ENCODE results near the gene KIR2DL3. TPM values are rescaled to one million over a fixed set of nuclear protein-coding genes. Genes with fewer than 3 reads are reported as not detected.
"Not testable (repeated sequence)": the region's sequence is repeated elsewhere in the genome, so short reads cannot be mapped to it uniquely, and the experiment has no call there.

KIR2DL3 gene
- total and polyA plus RNA-seq, 8 donors = not detected

DNA sequence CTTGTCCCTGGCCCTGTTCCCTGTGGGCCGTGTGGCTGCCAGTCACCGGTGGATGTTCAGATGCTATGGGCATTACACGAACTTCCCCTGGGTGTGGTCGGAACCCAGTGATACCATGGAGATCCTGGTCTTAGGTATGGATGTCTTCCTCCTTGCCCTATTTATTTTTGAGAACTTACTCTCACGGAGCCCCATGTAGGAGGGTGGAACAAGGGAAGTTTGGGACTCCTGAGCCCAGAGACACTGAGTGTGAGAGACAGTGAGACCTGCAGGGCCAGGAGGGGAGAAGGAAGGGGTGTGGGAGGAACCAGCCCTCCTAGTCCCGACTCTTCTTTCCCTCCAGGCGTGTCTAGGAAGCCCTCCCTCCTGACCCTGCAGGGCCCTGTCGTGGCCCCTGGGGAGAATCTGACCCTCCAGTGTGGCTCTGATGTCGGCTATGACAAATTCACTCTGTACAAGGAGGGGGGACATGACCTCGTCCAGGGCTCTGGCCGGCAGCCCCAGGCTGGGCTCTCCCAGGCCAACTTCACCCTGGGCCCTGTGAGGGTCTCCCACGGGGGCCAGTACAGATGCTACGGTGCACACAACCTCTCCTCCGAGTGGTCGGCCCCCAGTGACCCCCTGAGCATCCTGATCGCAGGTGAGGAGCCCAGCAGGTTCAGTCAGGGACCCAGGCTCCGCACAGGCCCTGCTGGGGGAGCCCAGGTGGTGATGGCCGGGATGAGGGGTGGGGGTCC, 28.9 kb upstream of the KIR2DL3 start:
- Histone ChIP-seq H3K4me1 (no peaks in the 10 kb centered on the region), H3K27ac (no peak overlapping the region), H3K36me3 (no peaks in the 10 kb centered on the region), H3K9me3 (no peaks in the 10 kb centered on the region), H3K27me3 (no peaks in the 10 kb centered on the region), H3K4me3 (no peak overlapping the region)
- intact Hi-C loops (cut with DNase I) = no loop called here
- FAIRE-seq (no peak), ATAC-seq (no peak), DNase-seq (no peak)
- TF ChIP-seq, protein P1, sequence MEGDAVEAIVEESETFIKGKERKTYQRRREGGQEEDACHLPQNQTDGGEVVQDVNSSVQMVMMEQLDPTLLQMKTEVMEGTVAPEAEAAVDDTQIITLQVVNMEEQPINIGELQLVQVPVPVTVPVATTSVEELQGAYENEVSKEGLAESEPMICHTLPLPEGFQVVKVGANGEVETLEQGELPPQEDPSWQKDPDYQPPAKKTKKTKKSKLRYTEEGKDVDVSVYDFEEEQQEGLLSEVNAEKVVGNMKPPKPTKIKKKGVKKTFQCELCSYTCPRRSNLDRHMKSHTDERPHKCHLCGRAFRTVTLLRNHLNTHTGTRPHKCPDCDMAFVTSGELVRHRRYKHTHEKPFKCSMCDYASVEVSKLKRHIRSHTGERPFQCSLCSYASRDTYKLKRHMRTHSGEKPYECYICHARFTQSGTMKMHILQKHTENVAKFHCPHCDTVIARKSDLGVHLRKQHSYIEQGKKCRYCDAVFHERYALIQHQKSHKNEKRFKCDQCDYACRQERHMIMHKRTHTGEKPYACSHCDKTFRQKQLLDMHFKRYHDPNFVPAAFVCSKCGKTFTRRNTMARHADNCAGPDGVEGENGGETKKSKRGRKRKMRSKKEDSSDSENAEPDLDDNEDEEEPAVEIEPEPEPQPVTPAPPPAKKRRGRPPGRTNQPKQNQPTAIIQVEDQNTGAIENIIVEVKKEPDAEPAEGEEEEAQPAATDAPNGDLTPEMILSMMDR (IDR thresholded peaks at IDR 0.05) = no peak
- 39 to 50% methylated on average over 14 to 18 of the region's 18 CpGs for WGBS, 2 donors

DNA sequence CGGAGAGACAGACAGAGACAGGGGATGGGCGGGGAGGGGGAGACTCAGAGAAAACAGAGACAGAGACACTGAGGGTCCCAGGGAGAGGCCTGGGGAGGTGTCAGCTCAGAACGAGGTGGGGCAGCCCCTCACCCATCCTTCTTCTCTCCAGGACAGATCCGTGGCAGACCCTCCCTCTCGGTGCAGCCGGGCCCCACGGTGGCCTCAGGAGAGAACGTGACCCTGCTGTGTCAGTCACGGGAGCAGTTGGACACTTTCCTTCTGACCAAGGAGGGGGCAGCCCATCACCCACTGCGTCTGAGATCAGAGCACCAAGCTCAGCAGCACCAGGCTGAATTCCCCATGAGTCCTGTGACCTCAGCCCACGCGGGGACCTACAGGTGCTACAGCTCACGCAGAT, 28.4 kb upstream of the KIR2DL3 start:
- H3K27me3 ChIP-seq; intact Hi-C loops (cut with DNase I); H3K27ac ChIP-seq; FAIRE-seq; DNase-seq; ATAC-seq; H3K9me3 ChIP-seq; H3K36me3 ChIP-seq; H3K4me1 ChIP-seq; H3K4me3 ChIP-seq: not testable (repeated sequence)
- 39 to 46% methylated on average over 11 of the region's 13 CpGs for WGBS, 2 donors

DNA sequence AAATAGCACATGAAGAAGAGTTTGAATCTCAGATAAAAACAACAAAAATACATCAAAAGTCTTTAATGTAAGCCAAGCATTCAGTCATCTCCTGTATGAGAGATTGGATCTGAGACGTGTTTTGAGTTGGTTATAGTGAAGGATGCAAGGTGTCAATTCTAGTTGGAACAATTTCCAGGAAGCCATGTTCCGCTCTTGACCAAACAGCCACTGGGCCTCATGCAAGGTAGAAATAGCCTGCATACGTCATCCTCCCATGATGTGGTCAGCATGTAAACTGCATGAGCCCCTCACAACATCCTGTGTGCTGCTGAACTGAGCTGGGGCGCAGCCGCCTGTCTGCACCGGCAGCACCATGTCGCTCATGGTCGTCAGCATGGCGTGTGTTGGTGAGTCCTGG, 14.2 kb upstream of the KIR2DL3 start, which contains the start of gene KIR3DL3:
Gene KIR3DL3 (plus strand): TSS at position 301 of the 400 bp plus-strand sequence. CDS start 55 bp downstream, at position 356.
- Histone ChIP-seq H3K9me3 (no peaks in the 10 kb centered on the region), H3K27ac (no peak within 1 kb of the TSS), H3K27me3 (no peaks in the 10 kb centered on the region), H3K4me3 (no peak within 1 kb of the TSS), H3K36me3 (no peaks in the 10 kb centered on the region), H3K4me1 (no peaks in the 10 kb centered on the region)
- no peak for FAIRE-seq
- intact Hi-C loops (cut with DNase I) = no loop called here
- 77 to 82% methylated on average over 9 of the region's 9 CpGs for WGBS, 2 donors
- ATAC-seq = no peak
- TF ChIP-seq, protein P1 (IDR thresholded peaks at IDR 0.05) = no peak
- DNase-seq = no peak

DNA sequence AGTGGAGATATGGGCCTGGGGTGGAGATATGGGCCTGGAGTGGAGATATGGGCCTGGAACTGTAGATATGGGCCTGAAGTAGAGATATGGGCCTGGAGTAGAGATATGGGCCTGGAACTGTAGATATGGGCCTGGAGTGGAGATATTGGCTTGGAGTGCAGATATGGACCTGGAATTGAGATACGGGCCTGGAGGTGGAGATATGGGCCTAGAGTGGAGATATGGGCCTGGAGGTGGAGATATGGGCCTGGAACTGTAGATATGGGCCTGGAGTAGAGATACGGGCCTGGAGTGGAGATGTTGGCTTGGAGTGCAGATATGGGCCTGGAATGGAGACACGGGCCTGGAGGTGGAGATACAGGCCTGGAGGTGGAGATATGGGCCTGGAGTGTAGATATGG, 13.7 kb upstream of the KIR2DL3 start:
- no peaks in the 10 kb centered on the region for H3K36me3 ChIP-seq
- WGBS, 2 donors = 51 to 61% methylated on average over 3 of the region's 3 CpGs
- H3K27ac ChIP-seq = no peak overlapping the region
- TF ChIP-seq, protein P1 (IDR thresholded peaks at IDR 0.05) = no peak
- DNase-seq (no peak), ATAC-seq (no peak), FAIRE-seq (no peak)
- no peaks in the 10 kb centered on the region for H3K9me3 ChIP-seq
- H3K27me3 ChIP-seq = no peaks in the 10 kb centered on the region
- intact Hi-C loops (cut with DNase I) = no loop called here
- no peaks in the 10 kb centered on the region for H3K4me1 ChIP-seq
- no peak overlapping the region for H3K4me3 ChIP-seq

DNA sequence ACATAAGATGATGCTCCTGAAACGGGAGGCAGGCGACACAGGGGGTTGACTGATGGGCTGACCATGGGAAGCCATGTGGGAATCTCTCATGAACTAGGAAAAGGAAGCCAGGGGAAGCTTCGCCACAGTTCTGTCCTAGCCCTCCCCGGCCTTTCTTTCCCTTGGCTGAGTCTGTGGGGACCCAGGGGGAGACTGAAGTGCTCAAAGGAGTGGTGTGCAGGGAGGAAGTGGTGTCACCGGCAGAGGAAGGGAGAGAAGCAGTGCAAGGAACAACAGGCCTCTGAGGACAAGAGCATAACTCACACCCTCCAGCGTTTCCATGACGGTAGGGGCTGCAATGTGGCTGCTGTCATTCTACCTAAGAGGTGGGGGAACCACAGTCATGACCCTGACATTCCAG, 13.0 kb upstream of the KIR2DL3 start:
- DNase-seq (no peak), ATAC-seq (no peak), FAIRE-seq (no peak)
- Histone ChIP-seq H3K4me3 (no peak overlapping the region), H3K36me3 (no peaks in the 10 kb centered on the region), H3K9me3 (no peaks in the 10 kb centered on the region), H3K27me3 (no peaks in the 10 kb centered on the region), H3K27ac (no peak overlapping the region), H3K4me1 (no peaks in the 10 kb centered on the region)
- WGBS, 2 donors = 65 to 79% methylated on average over 7 of the region's 7 CpGs
- intact Hi-C loops (cut with DNase I) = no loop called here
- TF ChIP-seq, protein P1 (IDR thresholded peaks at IDR 0.05) = no peak
